Measurements from ENCODE around the gene HCFC2.
A peak's percentile ranks its signal among the peaks of the same experiment; 100 is the strongest.

HCFC2 gene

GRCh38 chr12:104137902-104138796, 73.8 kb downstream of the HCFC2 start, which contains the start of gene NFYB:
Gene NFYB (minus strand): TSS chr12:104138210. CDS start chr12:104135453, 2,757 bp downstream.
- peak within 1 kb of the TSS; percentile 86 for H3K4me3 ChIP-seq (ENCODE audit: low read depth, low read length)
- ChIA-PET CTCF (interaction anchor here (0.6 to 1.9 kb wide), 4 partner anchors 29 to 197 kb away, joined by 3 to 5 read pairs (median 3); no protein-coding TSS in a partner anchor), POLR2A (interaction anchor here (0.5 to 1.9 kb wide), 11 partner anchors 9 to 181 kb away, joined by 3 to 10 read pairs (median 3); partner anchors contain the start of gene GLT8D2)
- peak; percentile 87 for DNase-seq (ENCODE audit: low read depth, low spot score)
- no peak for TF ChIP-seq CTCF (IDR thresholded peaks at IDR 0.05; ENCODE audit: insufficient read depth, low read length, missing control alignments)

- H3K4me3 ChIP-seq (ENCODE audit: low read depth, low read length): peak overlapping the region; percentile 53
- no peak for TF ChIP-seq CTCF (IDR thresholded peaks at IDR 0.05; ENCODE audit: insufficient read depth, low read length, missing control alignments)
- ChIA-PET POLR2A (interaction anchor here (0.5 to 1.9 kb wide), 4 partner anchors 13 to 149 kb away, joined by 3 to 6 read pairs (median 5); no protein-coding TSS in a partner anchor), CTCF (interaction anchor here (1.0 to 1.9 kb wide), 2 partner anchors 30 to 32 kb away, joined by 3 to 5 read pairs; no protein-coding TSS in a partner anchor)
- no peak for DNase-seq (ENCODE audit: low read depth, low spot score)
Measured at GRCh38 chr12:104138797-104139152, 74.4 kb downstream of the HCFC2 start.

GRCh38 chr12:104142543-104142942, 78.2 kb downstream of the HCFC2 start:
- no peak for TF ChIP-seq CTCF (IDR thresholded peaks at IDR 0.05; ENCODE audit: insufficient read depth, low read length, missing control alignments)
- POLR2A ChIA-PET: no interaction called here
- no peak for DNase-seq (ENCODE audit: low read depth, low spot score)
- H3K4me3 ChIP-seq (ENCODE audit: low read depth, low read length): no peak overlapping the region
- CTCF ChIA-PET: no interaction called here

GRCh38 chr12:104143002-104143401, 78.7 kb downstream of the HCFC2 start:
- POLR2A ChIA-PET: no interaction called here
- CTCF ChIA-PET: no interaction called here
- no peak for TF ChIP-seq CTCF (IDR thresholded peaks at IDR 0.05; ENCODE audit: insufficient read depth, low read length, missing control alignments)
- DNase-seq (ENCODE audit: low read depth, low spot score): no peak
- H3K4me3 ChIP-seq (ENCODE audit: low read depth, low read length): no peak overlapping the region

- ChIA-PET CTCF (no interaction called here), POLR2A (no interaction called here)
- no peak overlapping the region for H3K4me3 ChIP-seq (ENCODE audit: low read depth, low read length)
- DNase-seq (ENCODE audit: low read depth, low spot score): no peak
- no peak for TF ChIP-seq CTCF (IDR thresholded peaks at IDR 0.05; ENCODE audit: insufficient read depth, low read length, missing control alignments)
Measured at GRCh38 chr12:104143918-104144317, 79.6 kb downstream of the HCFC2 start.

GRCh38 chr12:104147346-104147745, 83.0 kb downstream of the HCFC2 start:
- H3K4me3 ChIP-seq (ENCODE audit: low read depth, low read length): no peak overlapping the region
- POLR2A ChIA-PET: interaction anchor here (1.1 kb wide), 1 partner anchor 9 kb away, joined by 3 read pairs; the partner anchor contains the start of gene NFYB
- CTCF ChIA-PET: no interaction called here
- no peak for TF ChIP-seq CTCF (IDR thresholded peaks at IDR 0.05; ENCODE audit: insufficient read depth, low read length, missing control alignments)
- DNase-seq (ENCODE audit: low read depth, low spot score): no peak

All from AG04449 (cell line).